HFFc6 (cell line): ENCODE results near the gene CCDC6. TPM values are rescaled to one million over a fixed set of nuclear protein-coding genes. Genes with fewer than 3 reads are reported as not detected.

Experiments
- DNase-seq: peaks from one replicate; pipeline ENCODE4 v3.0.0-alpha.2; 2018
- H3K27ac Mint-ChIP-seq: 2 replicates; pipeline ENCODE4 v1.8.0; 2020; ENCODE audit warnings: mild to moderate bottlenecking, mixed read lengths
- H3K27me3 Mint-ChIP-seq: 2 replicates; pipeline ENCODE4 v1.8.0; 2021; ENCODE audit warnings: mild to moderate bottlenecking, moderate library complexity, mixed read lengths; ENCODE audit not compliant: insufficient read depth
- H3K36me3 Mint-ChIP-seq: 2 replicates; pipeline ENCODE4 v1.8.0; 2021; ENCODE audit warnings: low read depth, mixed read lengths
- H3K4me1 Mint-ChIP-seq: 2 replicates; pipeline ENCODE4 v1.8.0; 2020; ENCODE audit warnings: low read depth, mixed read lengths
- H3K4me3 Mint-ChIP-seq: 2 replicates; pipeline ENCODE4 v1.8.0; 2020; ENCODE audit warnings: mild to moderate bottlenecking, moderate library complexity, mixed read lengths
- H3K9me3 Mint-ChIP-seq: 2 replicates; pipeline ENCODE4 v1.8.0; 2020; ENCODE audit warnings: mild to moderate bottlenecking, mixed read lengths
- CTCF ChIP-seq: fragments of 200-600 bp; sonication (generic); IDR thresholded peaks from 2 replicates; pipeline ENCODE4 v1.5.0; 2021; ENCODE audit warnings: antibody characterized with exemption, mild to moderate bottlenecking
- total RNA-seq, 6 experiments: library from RNA; stranded (reverse); fragmentation: NEBNext Ultra II Directional; extraction: Animal tissue kit (Norgen Biotek cat#: 25700); gene quantifications; 2 replicates in 1 of 6; 3 replicates in 5 of 6; pipeline ENCODE4 v1.2.3, GENCODE V29; 2021

Gene CCDC6
- total RNA-seq, 6 experiments from 2014 or later = 33.0 to 43.0 (median 36.7) TPM

- Mint-ChIP-seq H3K36me3 (peaks cover 1% of the 10 kb centered on the region), H3K4me1 (peaks cover 62% of the 10 kb centered on the region), H3K9me3 (no peaks in the 10 kb centered on the region), H3K27me3 (0 out of 2 replicates have a peak, but pooled peaks cover 1% of the 10 kb centered on the region), H3K27ac (peak overlapping the region; percentile 74), H3K4me3 (peak overlapping the region; percentile 97)
- no peak for DNase-seq
- TF ChIP-seq CTCF = no peak
These were observed 1.2 kb downstream of the CCDC6 start for GRCh38 chr10:59905066-59905730.

- H3K9me3 Mint-ChIP-seq = no peaks in the 10 kb centered on the region
- peak overlapping the region; percentile 97 for H3K4me3 Mint-ChIP-seq
- no peak for TF ChIP-seq CTCF
- H3K4me1 Mint-ChIP-seq = peaks cover 67% of the 10 kb centered on the region
- peaks cover 7% of the 10 kb centered on the region for H3K36me3 Mint-ChIP-seq
- DNase-seq = no peak
- H3K27me3 Mint-ChIP-seq = 0 out of 2 replicates have a peak, but pooled peaks cover 1% of the 10 kb centered on the region
- no peak overlapping the region for H3K27ac Mint-ChIP-seq
These were observed 1.8 kb downstream of the CCDC6 start for GRCh38 chr10:59904426-59905065.

GRCh38 chr10:59903871-59904270, 2.5 kb downstream of the CCDC6 start:
- Mint-ChIP-seq H3K27me3 (0 out of 2 replicates have a peak, but pooled peaks cover 1% of the 10 kb centered on the region), H3K9me3 (no peaks in the 10 kb centered on the region), H3K4me3 (peak overlapping the region; percentile 97), H3K36me3 (peaks cover 7% of the 10 kb centered on the region), H3K4me1 (peaks cover 64% of the 10 kb centered on the region), H3K27ac (peak overlapping the region; percentile 8; the same call in 1 of the 2 replicates)
- peak; percentile 3 for DNase-seq
- TF ChIP-seq CTCF = no peak

- Mint-ChIP-seq H3K36me3 (peaks cover 7% of the 10 kb centered on the region), H3K4me3 (no peak overlapping the region), H3K27me3 (0 out of 2 replicates have a peak, but pooled peaks cover 1% of the 10 kb centered on the region), H3K9me3 (no peaks in the 10 kb centered on the region), H3K4me1 (peaks cover 55% of the 10 kb centered on the region), H3K27ac (no peak overlapping the region)
- no peak for TF ChIP-seq CTCF
- no peak for DNase-seq
These were observed 4.3 kb downstream of the CCDC6 start for GRCh38 chr10:59902016-59902415.

GRCh38 chr10:59901470-59901869, 4.9 kb downstream of the CCDC6 start:
- H3K4me3 Mint-ChIP-seq = no peak overlapping the region
- H3K27ac Mint-ChIP-seq = no peak overlapping the region

More at GRCh38 chr10:59901470-59901869, 4.9 kb downstream of the CCDC6 start:
- H3K9me3 Mint-ChIP-seq = no peaks in the 10 kb centered on the region
- DNase-seq = no peak
- H3K36me3 Mint-ChIP-seq = peaks cover 7% of the 10 kb centered on the region
- no peak for TF ChIP-seq CTCF
- peaks cover 55% of the 10 kb centered on the region for H3K4me1 Mint-ChIP-seq
- H3K27me3 Mint-ChIP-seq = 0 out of 2 replicates have a peak, but pooled peaks cover 1% of the 10 kb centered on the region
